Diencephalon (tissue), 1 donor: Measurements from ENCODE around the gene MUSK. TPM values are rescaled to one million over a fixed set of nuclear protein-coding genes. Genes with fewer than 3 reads are reported as not detected.

ENCODE experiments used
- small RNA-seq: library from RNA; depleted of rRNA; stranded (forward); fragments of <200 nt; gene quantifications from one replicate; pipeline ENCODE3, GENCODE V24; 2014
- total RNA-seq: library from RNA; depleted of rRNA; stranded (reverse); fragments of >200 nt; gene quantifications from one replicate; pipeline ENCODE4 v1.2.3, GENCODE V29; 2014

The MUSK gene
- 3.2 TPM for total RNA-seq

DNA sequence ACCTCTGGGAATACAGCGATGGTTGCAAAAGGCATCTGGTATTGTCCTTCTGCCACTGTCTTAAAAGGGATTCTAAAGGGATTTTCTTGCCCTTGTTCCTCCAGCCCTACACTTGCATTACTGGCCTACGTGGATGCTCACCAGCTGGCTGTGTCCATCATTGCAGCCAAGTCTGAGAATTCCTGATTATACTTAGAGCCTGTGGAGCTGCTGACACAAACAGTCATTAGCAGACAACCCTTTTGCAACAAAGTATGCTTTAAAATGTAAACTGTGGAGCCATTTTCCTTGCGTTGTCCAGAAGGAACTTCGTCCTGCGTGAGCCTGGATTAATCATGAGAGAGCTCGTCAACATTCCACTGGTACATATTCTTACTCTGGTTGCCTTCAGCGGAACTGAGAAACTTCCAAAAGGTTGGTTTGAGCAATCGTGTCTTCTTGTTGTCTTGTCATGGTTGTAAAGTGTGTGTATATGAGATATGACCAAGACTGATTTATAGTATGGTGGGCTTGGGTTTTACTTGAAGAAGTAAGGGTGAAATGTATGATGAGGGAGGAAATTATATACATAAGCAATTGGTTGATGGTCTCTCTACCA, at the start of gene MUSK:
Gene MUSK (plus strand): TSS at position 222 of the 598 bp plus-strand sequence. CDS start 114 bp downstream, at position 336.

Small RNA genes lying within 50 kb of the gene (small RNA-seq; reads per million reads assigned to genes)
- not detected for gene AL513328.1

Other genes with a start within 250 kb of the MUSK start
- 4.4 TPM for gene SVEP1, start 89.0 kb upstream of the MUSK start, total RNA-seq